ENCODE data around the gene NTN5. TPM values are rescaled to one million over a fixed set of nuclear protein-coding genes. Genes with fewer than 3 reads are reported as not detected.

The NTN5 gene
- total and polyA plus RNA-seq, 10 of the 15 experiments (the other 5 are each of a cell fraction or from before 2014, with no cell fraction given): 0.07 to 0.22 TPM; not detected in 8

DNA sequence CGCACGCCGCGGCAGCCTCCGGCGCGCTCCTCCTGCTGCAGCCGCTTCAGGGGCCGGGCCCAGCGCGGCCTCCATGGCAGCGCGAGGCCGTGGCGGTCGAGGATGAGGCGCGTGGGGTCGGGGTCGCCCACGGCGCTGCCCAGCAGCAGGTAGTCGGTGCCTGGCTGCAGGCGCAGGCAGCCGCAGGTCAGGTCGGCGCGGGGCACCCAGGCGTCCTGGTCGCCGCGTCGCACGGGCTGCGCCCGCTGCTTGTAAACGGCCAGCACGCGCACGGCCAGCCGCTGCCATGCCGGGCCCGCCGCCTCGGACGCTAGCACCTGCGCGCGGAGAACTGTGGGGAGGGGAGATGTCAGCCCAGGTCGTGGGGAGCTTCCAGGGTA, 11.1 kb downstream of the NTN5 start:
- ATAC-seq (no peak), DNase-seq (ENCODE audit: low read depth, low spot score) (no peak), FAIRE-seq (no peak)
- Histone ChIP-seq H3K4me2 (ENCODE audit: control insufficient read depth, insufficient read depth) (no peak overlapping the region), H2AFZ (ENCODE audit: control insufficient read depth, low read depth, low read length) (no peak overlapping the region; the same call in 1 of the 2 replicates), H3K79me2 (ENCODE audit: control insufficient read depth, insufficient read depth, low read length) (no peaks in the 10 kb centered on the region), H3K36me3 (ENCODE audit: control insufficient read depth in 2 of 2, insufficient read depth in 2 of 2, low read length in 1 of 2) (no peaks in the 10 kb centered on the region), H3K4me3 (no peak overlapping the region), H3K9me3 (replicated peaks; ENCODE audit: control insufficient read depth, insufficient read depth, low read length) (no peaks in the 10 kb centered on the region; the same call in 2 of the 3 replicates), H3K27ac (ENCODE audit: control insufficient read depth, insufficient read depth) (no peak overlapping the region), H3K9ac (ENCODE audit: control insufficient read depth, insufficient read depth, low read length) (no peak overlapping the region), H4K20me1 (ENCODE audit: control insufficient read depth, insufficient read depth) (no peaks in the 10 kb centered on the region), H3K27me3 (replicated peaks in 1 of 2; ENCODE audit: control insufficient read depth in 2 of 2, insufficient read depth in 2 of 2, low read length in 1 of 2) (no peaks in the 10 kb centered on the region), H3K4me1 (ENCODE audit: control insufficient read depth, insufficient read depth, low read length) (peaks cover 9% of the 10 kb centered on the region)
- no TSS peak for BruUV-seq (replicated peaks)
- RAD21 ChIA-PET (ENCODE audit: unreplicated experiment): interaction anchor here (0.9 kb wide), 1 partner anchor 16 kb away, joined by 4 read pairs; the partner anchor contains the start of gene CA11
- in situ Hi-C loops (cut with MboI) (no loop called here), intact Hi-C loops (cut with micrococcal nuclease; ENCODE audit: unreplicated experiment) (loop anchor here (5.0 kb wide), 1 partner anchor 121 kb away; no protein-coding TSS in a partner anchor)
- TF ChIP-seq SREBF1 (IDR thresholded peaks at IDR 0.05; ENCODE audit: low read length) (no peak), DPF2 (IDR thresholded peaks at IDR 0.05) (no peak)
- POLR2A ChIA-PET: interaction anchor here (0.7 kb wide), 1 partner anchor 17 kb away, joined by 3 read pairs; no protein-coding TSS in a partner anchor
- SMC1A ChIA-PET (ENCODE audit: uncharacterized antibody, unreplicated experiment): no interaction called here
- 90% methylated on average over 22 of the region's 50 CpGs for WGBS (ENCODE audit: insufficient coverage, insufficient replicate concordance, low lambda C conversion rate, missing lambda C conversion rate)
- CTCF ChIA-PET: interaction anchor here (1.0 to 3.6 kb wide), 2 partner anchors 13 to 53 kb away, joined by 3 to 20 read pairs; no protein-coding TSS in a partner anchor

DNA sequence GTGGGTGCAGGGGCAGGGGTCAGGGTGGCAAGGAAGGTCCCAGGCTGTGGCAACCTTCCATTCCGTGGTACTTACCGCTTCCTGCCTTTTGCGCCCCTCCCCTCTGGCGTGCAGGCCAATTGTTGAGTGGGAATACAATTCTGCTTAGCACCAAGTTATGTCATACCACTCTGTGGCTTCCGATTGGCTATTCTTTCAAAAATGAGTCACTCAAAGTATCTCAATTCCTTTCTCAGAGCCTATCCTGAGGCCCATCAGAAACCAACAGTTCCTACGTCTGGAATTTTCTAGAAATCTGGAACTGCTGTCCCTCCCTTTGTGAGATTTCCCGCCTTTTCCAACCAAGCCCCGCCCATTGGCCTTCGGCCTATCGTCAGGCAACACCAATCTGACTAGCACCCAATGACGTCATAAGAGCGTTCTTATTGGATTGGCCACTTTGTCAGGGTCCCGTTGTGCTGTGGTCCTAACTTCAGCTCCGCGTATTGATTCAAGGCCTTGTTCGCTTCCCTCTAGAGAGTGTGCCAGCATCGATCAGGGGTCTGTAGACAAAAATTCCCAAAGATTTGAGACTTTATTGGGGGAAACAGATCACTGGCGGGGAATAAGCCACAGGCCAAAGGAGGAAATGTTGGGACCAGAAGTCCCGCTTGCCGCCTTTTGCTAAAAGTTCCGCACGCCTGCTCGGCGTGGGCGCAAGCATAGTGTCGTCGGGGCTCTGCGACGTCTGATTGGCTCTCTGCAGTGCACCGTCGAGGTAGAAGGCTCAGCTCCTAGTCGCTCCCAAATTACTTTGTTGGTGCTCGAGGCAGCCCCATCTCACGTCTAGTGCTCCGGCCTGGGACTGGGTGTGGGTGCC, 11.7 kb downstream of the NTN5 start:
- DNase-seq (ENCODE audit: low read depth, low spot score) (peak; percentile 83), FAIRE-seq (peak; percentile 100), ATAC-seq (peak; percentile 97)
- 28% methylated on average over 34 of the region's 35 CpGs for whole genome bisulfite sequencing (ENCODE audit: insufficient coverage, insufficient replicate concordance, low lambda C conversion rate, missing lambda C conversion rate)
- in situ Hi-C loops (cut with MboI): no loop called here
- peak overlapping the region; percentile 90 for H3K4me2 ChIP-seq (ENCODE audit: control insufficient read depth, insufficient read depth)
- no peaks in the 10 kb centered on the region; the same call in 2 of the 3 replicates for H3K9me3 ChIP-seq (replicated peaks; ENCODE audit: control insufficient read depth, insufficient read depth, low read length)
- H3K36me3 ChIP-seq (ENCODE audit: control insufficient read depth in 2 of 2, insufficient read depth in 2 of 2, low read length in 1 of 2): no peaks in the 10 kb centered on the region
- ChIA-PET POLR2A (interaction anchor here (0.7 kb wide), 1 partner anchor 16 kb away, joined by 3 read pairs; no protein-coding TSS in a partner anchor), SMC1A (ENCODE audit: uncharacterized antibody, unreplicated experiment) (no interaction called here), CTCF (interaction anchor here (1.0 to 3.6 kb wide), 2 partner anchors 14 to 52 kb away, joined by 3 to 20 read pairs; no protein-coding TSS in a partner anchor), RAD21 (ENCODE audit: unreplicated experiment) (interaction anchor here (0.9 kb wide), 1 partner anchor 15 kb away, joined by 4 read pairs; the partner anchor contains the start of gene CA11)
- BruUV-seq (replicated peaks): no TSS peak
- intact Hi-C loops (cut with micrococcal nuclease; ENCODE audit: unreplicated experiment): loop anchor here (5.0 kb wide), 1 partner anchor 121 kb away; no protein-coding TSS in a partner anchor
- peak overlapping the region; percentile 98 for H2AFZ ChIP-seq (ENCODE audit: control insufficient read depth, low read depth, low read length)
- H3K27me3 ChIP-seq (replicated peaks in 1 of 2; ENCODE audit: control insufficient read depth in 2 of 2, insufficient read depth in 2 of 2, low read length in 1 of 2): no peaks in the 10 kb centered on the region
- peaks cover 9% of the 10 kb centered on the region for H3K4me1 ChIP-seq (ENCODE audit: control insufficient read depth, insufficient read depth, low read length)
- H4K20me1 ChIP-seq (ENCODE audit: control insufficient read depth, insufficient read depth): no peaks in the 10 kb centered on the region
- no peaks in the 10 kb centered on the region for H3K79me2 ChIP-seq (ENCODE audit: control insufficient read depth, insufficient read depth, low read length)
- peak overlapping the region; percentile 51 for H3K9ac ChIP-seq (ENCODE audit: control insufficient read depth, insufficient read depth, low read length)
- peak overlapping the region; percentile 96 for H3K27ac ChIP-seq (ENCODE audit: control insufficient read depth, insufficient read depth)
- H3K4me3 ChIP-seq: peak overlapping the region; percentile 1; the same call in 1 of the 2 replicates
- TF ChIP-seq RFX5 (IDR thresholded peaks at IDR 0.05; ENCODE audit: low read depth, low read length) (peak; percentile 98), BHLHE40 (IDR thresholded peaks at IDR 0.05; ENCODE audit: borderline replicate concordance in 1 of 2, low read depth in 2 of 2, low read length in 1 of 2) (peak; percentile 56 to 71; a peak in 3 of 4 replicates), POU2F2 (IDR thresholded peaks at IDR 0.05; ENCODE audit: borderline replicate concordance, low read depth, low read length) (no peak), LARP7 (IDR thresholded peaks at IDR 0.05) (no peak), CBFB (IDR thresholded peaks at IDR 0.05; ENCODE audit: low read depth) (no peak), ESRRA (IDR thresholded peaks at IDR 0.05; ENCODE audit: low read length) (no peak), MXI1 (IDR thresholded peaks at IDR 0.05; ENCODE audit: low read depth, low read length) (no peak)
- TF ChIP-seq, protein P1, sequence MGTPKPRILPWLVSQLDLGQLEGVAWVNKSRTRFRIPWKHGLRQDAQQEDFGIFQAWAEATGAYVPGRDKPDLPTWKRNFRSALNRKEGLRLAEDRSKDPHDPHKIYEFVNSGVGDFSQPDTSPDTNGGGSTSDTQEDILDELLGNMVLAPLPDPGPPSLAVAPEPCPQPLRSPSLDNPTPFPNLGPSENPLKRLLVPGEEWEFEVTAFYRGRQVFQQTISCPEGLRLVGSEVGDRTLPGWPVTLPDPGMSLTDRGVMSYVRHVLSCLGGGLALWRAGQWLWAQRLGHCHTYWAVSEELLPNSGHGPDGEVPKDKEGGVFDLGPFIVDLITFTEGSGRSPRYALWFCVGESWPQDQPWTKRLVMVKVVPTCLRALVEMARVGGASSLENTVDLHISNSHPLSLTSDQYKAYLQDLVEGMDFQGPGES (IDR thresholded peaks at IDR 0.05): peak; percentile 70
- TF ChIP-seq, protein P2, sequence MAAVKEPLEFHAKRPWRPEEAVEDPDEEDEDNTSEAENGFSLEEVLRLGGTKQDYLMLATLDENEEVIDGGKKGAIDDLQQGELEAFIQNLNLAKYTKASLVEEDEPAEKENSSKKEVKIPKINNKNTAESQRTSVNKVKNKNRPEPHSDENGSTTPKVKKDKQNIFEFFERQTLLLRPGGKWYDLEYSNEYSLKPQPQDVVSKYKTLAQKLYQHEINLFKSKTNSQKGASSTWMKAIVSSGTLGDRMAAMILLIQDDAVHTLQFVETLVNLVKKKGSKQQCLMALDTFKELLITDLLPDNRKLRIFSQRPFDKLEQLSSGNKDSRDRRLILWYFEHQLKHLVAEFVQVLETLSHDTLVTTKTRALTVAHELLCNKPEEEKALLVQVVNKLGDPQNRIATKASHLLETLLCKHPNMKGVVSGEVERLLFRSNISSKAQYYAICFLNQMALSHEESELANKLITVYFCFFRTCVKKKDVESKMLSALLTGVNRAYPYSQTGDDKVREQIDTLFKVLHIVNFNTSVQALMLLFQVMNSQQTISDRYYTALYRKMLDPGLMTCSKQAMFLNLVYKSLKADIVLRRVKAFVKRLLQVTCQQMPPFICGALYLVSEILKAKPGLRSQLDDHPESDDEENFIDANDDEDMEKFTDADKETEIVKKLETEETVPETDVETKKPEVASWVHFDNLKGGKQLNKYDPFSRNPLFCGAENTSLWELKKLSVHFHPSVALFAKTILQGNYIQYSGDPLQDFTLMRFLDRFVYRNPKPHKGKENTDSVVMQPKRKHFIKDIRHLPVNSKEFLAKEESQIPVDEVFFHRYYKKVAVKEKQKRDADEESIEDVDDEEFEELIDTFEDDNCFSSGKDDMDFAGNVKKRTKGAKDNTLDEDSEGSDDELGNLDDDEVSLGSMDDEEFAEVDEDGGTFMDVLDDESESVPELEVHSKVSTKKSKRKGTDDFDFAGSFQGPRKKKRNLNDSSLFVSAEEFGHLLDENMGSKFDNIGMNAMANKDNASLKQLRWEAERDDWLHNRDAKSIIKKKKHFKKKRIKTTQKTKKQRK (IDR thresholded peaks at IDR 0.05; ENCODE audit: low read depth, low read length): no peak

Measured in GM12878 (cell line).